ENCODE results near the gene CDH24. TPM values are rescaled to one million over a fixed set of nuclear protein-coding genes. Genes with fewer than 3 reads are reported as not detected.

CDH24 gene
- total and polyA plus RNA-seq, 2 of the 13 experiments (the other 11 are each of a cell fraction or from before 2014, with no cell fraction given): 0.69 to 0.99 TPM

- TF ChIP-seq POLR2A (IDR thresholded peaks at IDR 0.05; ENCODE audit: insufficient read depth in 1 of 2, low read depth in 2 of 2, low read length in 2 of 2): peak; percentile 84 to 97
- TF ChIP-seq CREM (IDR thresholded peaks at IDR 0.05): no peak
- TF ChIP-seq CREM (CRISPR knock-in tag; IDR thresholded peaks at IDR 0.05): no peak
- no peak for TF ChIP-seq GLMP (CRISPR knock-in tag; IDR thresholded peaks at IDR 0.05; ENCODE audit: borderline replicate concordance)
- TF ChIP-seq ZFP90 (CRISPR knock-in tag; IDR thresholded peaks at IDR 0.05; ENCODE audit: borderline replicate concordance): peak; percentile 45; the same call in 1 of the 2 replicates
- TF ChIP-seq MEIS1 (CRISPR knock-in tag; IDR thresholded peaks at IDR 0.05; ENCODE audit: borderline replicate concordance): no peak; the same call in 1 of the 2 replicates
- TF ChIP-seq ZNF143 (CRISPR knock-in tag; IDR thresholded peaks at IDR 0.05): peak; percentile 93
- TF ChIP-seq ZNF121 (CRISPR knock-in tag; IDR thresholded peaks at IDR 0.05): peak; percentile 42; the same call in 1 of the 2 replicates
- peak; percentile 80 for TF ChIP-seq FOXC1 (CRISPR knock-in tag; IDR thresholded peaks at IDR 0.05; ENCODE audit: borderline replicate concordance)
- peak; percentile 91 for TF ChIP-seq IKZF5 (CRISPR knock-in tag; IDR thresholded peaks at IDR 0.05)
- no peak for TF ChIP-seq ZNF629 (CRISPR knock-in tag; conservative IDR thresholded peaks at IDR 0.05)
- TF ChIP-seq ZNF598 (CRISPR knock-in tag; IDR thresholded peaks at IDR 0.05; ENCODE audit: borderline replicate concordance): peak; percentile 92; the same call in 1 of the 2 replicates
- peak; percentile 82 for TF ChIP-seq ZNF563 (CRISPR knock-in tag; IDR thresholded peaks at IDR 0.05)
- TF ChIP-seq ZNF30 (CRISPR knock-in tag; IDR thresholded peaks at IDR 0.05): 0 out of 2 replicates have a peak, but pooled peaks have one; percentile 36
- peak; percentile 100 for TF ChIP-seq KDM2A (CRISPR knock-in tag; IDR thresholded peaks at IDR 0.05; ENCODE audit: borderline replicate concordance, low read depth)
- TF ChIP-seq ZNF350 (CRISPR knock-in tag; IDR thresholded peaks at IDR 0.05; ENCODE audit: borderline replicate concordance, low read depth): peak; percentile 91
- TF ChIP-seq GATAD2A (CRISPR knock-in tag; IDR thresholded peaks at IDR 0.05): peak; percentile 43; the same call in 1 of the 2 replicates
- no peak for TF ChIP-seq JUND (CRISPR knock-in tag; IDR thresholded peaks at IDR 0.05)
- TF ChIP-seq MTA1 (CRISPR knock-in tag; IDR thresholded peaks at IDR 0.05; ENCODE audit: borderline replicate concordance): peak; percentile 82; the same call in 1 of the 2 replicates
- TF ChIP-seq ZNF496 (CRISPR knock-in tag; IDR thresholded peaks at IDR 0.05; ENCODE audit: insufficient replicate concordance): no peak
- no peak for TF ChIP-seq NR3C1 (CRISPR knock-in tag; IDR thresholded peaks at IDR 0.05)
- TF ChIP-seq ZNF224 (CRISPR knock-in tag; IDR thresholded peaks at IDR 0.05): peak; percentile 91; the same call in 1 of the 2 replicates
- TF ChIP-seq ZBTB7A (CRISPR knock-in tag; IDR thresholded peaks at IDR 0.05): peak; percentile 40; the same call in 1 of the 2 replicates
- 0 out of 4 replicates have a peak, but pooled peaks of 1 of the 2 experiments have one; percentile 35 for TF ChIP-seq ATF4 (CRISPR knock-in tag; IDR thresholded peaks at IDR 0.05)
- no peak for TF ChIP-seq ZMAT5 (CRISPR knock-in tag; IDR thresholded peaks at IDR 0.05; ENCODE audit: borderline replicate concordance, low read depth)
- TF ChIP-seq ZNF383 (CRISPR knock-in tag; IDR thresholded peaks at IDR 0.05; ENCODE audit: borderline replicate concordance): no peak
- no peak for TF ChIP-seq CHCHD3 (CRISPR knock-in tag; IDR thresholded peaks at IDR 0.05)
- TF ChIP-seq RORA (CRISPR knock-in tag; IDR thresholded peaks at IDR 0.05): no peak
- no peak for TF ChIP-seq MTF1 (CRISPR knock-in tag; IDR thresholded peaks at IDR 0.05)
Measured at GRCh38 chr14:23071244-23071920, 14.1 kb upstream of the CDH24 start (continued).
